Keratinocyte (primary cell): ENCODE results near the gene MAPKBP1. TPM values are rescaled to one million over a fixed set of nuclear protein-coding genes. Genes with fewer than 3 reads are reported as not detected.

ENCODE experiments used
- DNase-seq: peaks from one replicate; pipeline ENCODE4 v3.0.0-alpha.2; 2011; ENCODE audit warnings: low read depth, missing footprints, low spot score
- FAIRE-seq: peaks from 2 replicates; lab custom pipeline; 2011; peaks lifted over from hg19 to GRCh38; lab: Jason Lieb, UNC
- H2AFZ ChIP-seq: 2 replicates; pipeline ENCODE4 v1.6.0; 2012; ENCODE audit warnings: low read length, control low read depth, inconsistent platforms; ENCODE audit not compliant: control insufficient read depth
- H3K27ac ChIP-seq: 2 replicates; pipeline ENCODE4 v1.5.1; 2011; ENCODE audit warnings: low read length; ENCODE audit not compliant: control insufficient read depth, insufficient read depth
- H3K27me3 ChIP-seq: 3 replicates; pipeline ENCODE4 v1.6.0; 2011; ENCODE audit warnings: low read length; ENCODE audit not compliant: control insufficient read depth, insufficient read depth; ENCODE audit errors: extremely low read depth
- H3K36me3 ChIP-seq, 2 experiments: 2 replicates in 1 of 2; 3 replicates in 1 of 2; pipeline ENCODE4 v1.5.1; 2011; ENCODE audit warnings: low read length in 2 of 2, mild to moderate bottlenecking in 1 of 2; ENCODE audit not compliant: control insufficient read depth in 2 of 2, insufficient read depth in 2 of 2; ENCODE audit errors: extremely low read depth in 1 of 2
- H3K4me1 ChIP-seq: 3 replicates; pipeline ENCODE4 v1.5.1; 2011; ENCODE audit warnings: low read length; ENCODE audit not compliant: control insufficient read depth, insufficient read depth; ENCODE audit errors: extremely low read depth
- H3K4me2 ChIP-seq: 3 replicates; pipeline ENCODE4 v1.6.0; 2011; ENCODE audit warnings: low read depth, low read length; ENCODE audit not compliant: control insufficient read depth, insufficient read depth; ENCODE audit errors: extremely low read depth
- H3K4me3 ChIP-seq, 3 experiments: fragments of 200-600 bp in 1 of 3; sonication (generic) in 1 of 3; 2 replicates in 2 of 3; 3 replicates in 1 of 3; pipeline ENCODE4 v1.5.1; 2011 to 2016; ENCODE audit warnings: low read length in 3 of 3, mild to moderate bottlenecking in 3 of 3, control low read depth in 2 of 3, inconsistent platforms in 1 of 3, low read depth in 1 of 3, mixed read lengths in 1 of 3, mixed run types in 1 of 3, moderate library complexity in 1 of 3; ENCODE audit not compliant: control insufficient read depth in 2 of 3, insufficient read depth in 2 of 3; ENCODE audit errors: extremely low read depth in 1 of 3
- H3K79me2 ChIP-seq: 2 replicates; pipeline ENCODE4 v1.6.0; 2012; ENCODE audit warnings: low read length; ENCODE audit not compliant: control insufficient read depth, insufficient read depth
- H3K9ac ChIP-seq: 3 replicates; pipeline ENCODE4 v1.6.0; 2011; ENCODE audit warnings: low read length; ENCODE audit not compliant: control insufficient read depth, insufficient read depth; ENCODE audit errors: extremely low read depth
- H3K9me1 ChIP-seq: 3 replicates; pipeline ENCODE4 v1.6.0; 2011; ENCODE audit warnings: low read length; ENCODE audit not compliant: control insufficient read depth, insufficient read depth; ENCODE audit errors: extremely low read depth
- H3K9me3 ChIP-seq: 2 replicates; pipeline ENCODE4 v1.5.1; 2012; ENCODE audit warnings: low read depth, low read length; ENCODE audit not compliant: control insufficient read depth
- H4K20me1 ChIP-seq: 3 replicates; pipeline ENCODE4 v1.6.0; 2011; ENCODE audit warnings: low read length; ENCODE audit not compliant: control insufficient read depth, insufficient read depth; ENCODE audit errors: extremely low read depth
- CTCF ChIP-seq, 3 experiments: IDR thresholded peaks in 1 of 3; conservative IDR thresholded peaks in 1 of 3; optimal IDR thresholded peaks in 1 of 3; 2 replicates in 2 of 3; 3 replicates in 1 of 3; pipeline versions ENCODE3 to v1.5.1; 2011; ENCODE audit warnings: low read length in 3 of 3, mild to moderate bottlenecking in 3 of 3, moderate library complexity in 2 of 3, control low read depth in 1 of 3, inconsistent platforms in 1 of 3; ENCODE audit not compliant: insufficient read depth in 2 of 3; ENCODE audit errors: extremely low read depth in 1 of 3
- EZH2 ChIP-seq: IDR thresholded peaks from one replicate; pipeline ENCODE4 v1.6.1; 2012; ENCODE audit warnings: inconsistent platforms, mild to moderate bottlenecking, low read length, moderate library complexity
- dilution Hi-C: fragments of 300-500 bp; cut with MboI; formaldehyde crosslinking; loops from one replicate; pipeline ENCODE4 v1.7.0; 2020; ENCODE audit warnings: low sequenced_read_pairs; ENCODE audit not compliant: extremely low pct_ligation_motif_present
- polyA plus RNA-seq, 5 experiments: library from polyadenylated mRNA; depleted of rRNA in 3 of 5; stranded (reverse) in 3 of 5; stranded (forward) in 1 of 5; unstranded in 1 of 5; fragments of >200 nt; gene quantifications; 1 replicate in 1 of 5; 2 replicates in 3 of 5; 3 replicates in 1 of 5; pipeline versions ENCODE4 v1.2.1 to v1.2.3, GENCODE V29; 2011 to 2012; ENCODE audit warnings: missing spikeins in 2 of 5, low read depth in 1 of 5, low replicate concordance in 1 of 5

The MAPKBP1 gene
- polyA plus RNA-seq, 1 donor (not counting 4 experiments of a cell fraction or from before 2014, with no cell fraction given): 18.3 TPM

- FAIRE-seq (no peak), DNase-seq (no peak)
- TF ChIP-seq CTCF (optimal IDR thresholded peaks at IDR 0.05 in 1 of 3, IDR thresholded peaks at IDR 0.05 in 1 of 3, conservative IDR thresholded peaks at IDR 0.05 in 1 of 3; ENCODE audit: extremely low read depth in 1 of 3, insufficient read depth in 2 of 3, low read length in 3 of 3): no peak
- TF ChIP-seq EZH2: no peak
- dilution Hi-C loops: no loop called here
- Histone ChIP-seq H2AFZ (no peak overlapping the region), H3K27me3 (peaks cover 3% of the 10 kb centered on the region), H4K20me1 (no peaks in the 10 kb centered on the region), H3K9me3 (no peaks in the 10 kb centered on the region), H3K4me1 (no peaks in the 10 kb centered on the region), H3K36me3 (peaks cover 0 to 1% of the 10 kb centered on the region in 2 experiments), H3K9ac (no peak overlapping the region), H3K4me3 (no peak overlapping the region), H3K4me2 (no peak overlapping the region), H3K79me2 (no peaks in the 10 kb centered on the region), H3K9me1 (no peaks in the 10 kb centered on the region), H3K27ac (no peak overlapping the region)
These were observed 88.3 kb downstream of the MAPKBP1 start for GRCh38 chr15:41862515-41863116.

- Histone ChIP-seq H3K27me3 (peaks cover 3% of the 10 kb centered on the region), H3K9me3 (no peaks in the 10 kb centered on the region), H2AFZ (no peak overlapping the region), H3K27ac (no peak overlapping the region), H3K9me1 (no peaks in the 10 kb centered on the region), H3K4me1 (peaks cover 12% of the 10 kb centered on the region), H3K79me2 (no peaks in the 10 kb centered on the region), H3K9ac (no peak overlapping the region), H3K36me3 (peaks cover 0 to 1% of the 10 kb centered on the region in 2 experiments), H3K4me3 (no peak overlapping the region), H4K20me1 (no peaks in the 10 kb centered on the region), H3K4me2 (no peak overlapping the region)
- no peak for FAIRE-seq
- TF ChIP-seq CTCF (optimal IDR thresholded peaks at IDR 0.05 in 1 of 3, IDR thresholded peaks at IDR 0.05 in 1 of 3, conservative IDR thresholded peaks at IDR 0.05 in 1 of 3; ENCODE audit: extremely low read depth in 1 of 3, insufficient read depth in 2 of 3, low read length in 3 of 3): no peak
- no peak for TF ChIP-seq EZH2
- dilution Hi-C loops: no loop called here
- no peak for DNase-seq
These were observed 91.3 kb downstream of the MAPKBP1 start for GRCh38 chr15:41865490-41866055.
